Natural killer cell (primary cell): Measurements from ENCODE around the gene CLCC1. TPM values are rescaled to one million over a fixed set of nuclear protein-coding genes. Genes with fewer than 3 reads are reported as not detected.

ENCODE experiments used
- ATAC-seq, 3 donors: fragments of 150-1000 bp in 2 of 3; fragments of 200-7000 bp in 1 of 3; cut with Tn5 transposase; 1 replicate in 1 of 3; 2 replicates in 2 of 3; pipeline ENCODE4 v1.10.0; 2021; ENCODE audit warnings: mild to moderate bottlenecking in 2 of 3, moderate library complexity in 2 of 3
- DNase-seq, 2 donors: peaks; one replicate each; pipeline versions ENCODE4 v3.0.0 to v3.0.0-alpha.2; 2013 to 2021; ENCODE audit warnings: mixed read lengths in 1 of 2
- H3K27ac ChIP-seq: one replicate; pipeline ENCODE4 v1.5.1; 2013; ENCODE audit warnings: mild to moderate bottlenecking, low read length
- H3K27me3 ChIP-seq: one replicate; pipeline ENCODE4 v1.6.1; 2013; ENCODE audit warnings: low read length; ENCODE audit not compliant: control insufficient read depth, insufficient read depth
- H3K36me3 ChIP-seq: one replicate; pipeline ENCODE4 v1.6.1; 2013; ENCODE audit warnings: low read length; ENCODE audit not compliant: control insufficient read depth, insufficient read depth
- H3K4me1 ChIP-seq: one replicate; pipeline ENCODE4 v1.6.1; 2013; ENCODE audit warnings: low read length; ENCODE audit not compliant: control insufficient read depth, insufficient read depth
- H3K4me3 ChIP-seq: one replicate; pipeline ENCODE4 v1.5.1; 2013; ENCODE audit warnings: low read length
- H3K9me3 ChIP-seq: one replicate; pipeline ENCODE4 v1.6.1; 2013; ENCODE audit warnings: low read length; ENCODE audit not compliant: control insufficient read depth, insufficient read depth
- H3K27ac Mint-ChIP-seq, 2 donors: one replicate each; pipeline ENCODE4 v1.8.0; 2022; ENCODE audit warnings: mild to moderate bottlenecking in 2 of 2, mixed read lengths in 2 of 2, moderate library complexity in 1 of 2
- H3K27me3 Mint-ChIP-seq, 2 donors: one replicate each; pipeline ENCODE4 v1.8.0; 2022; ENCODE audit warnings: low read depth in 2 of 2, mixed read lengths in 2 of 2
- H3K36me3 Mint-ChIP-seq: one replicate; pipeline ENCODE4 v1.8.0; 2022; ENCODE audit warnings: mixed read lengths
- H3K4me1 Mint-ChIP-seq, 2 donors: one replicate each; pipeline ENCODE4 v1.8.0; 2022; ENCODE audit warnings: mixed read lengths in 2 of 2
- H3K4me3 Mint-ChIP-seq: one replicate; pipeline ENCODE4 v1.8.0; 2022; ENCODE audit warnings: mild to moderate bottlenecking, moderate library complexity, mixed read lengths
- H3K9me3 Mint-ChIP-seq, 2 donors: one replicate each; pipeline ENCODE4 v1.8.0; 2022; ENCODE audit warnings: mixed read lengths in 2 of 2
- CTCF ChIP-seq: fragments of 200-600 bp; IDR thresholded peaks from one replicate; pipeline ENCODE4 v1.8.0; 2022; ENCODE audit warnings: antibody characterized with exemption
- WGBS: methylation state at CpG from one replicate; pipeline ENCODE4 v1.1.7; 2013; ENCODE audit warnings: missing lambda C conversion rate; ENCODE audit not compliant: insufficient coverage; 5-methylcytosine and 5-hydroxymethylcytosine counted together
- intact Hi-C: fragments of 100-400 bp; cut with micrococcal nuclease; formaldehyde crosslinking; loops from one replicate; pipeline ENCODE4 v1.14.2; 2022
- total RNA-seq, 4 donors: library from RNA; stranded (reverse); fragments of 120-200 nt in 1 of 4; gene quantifications; one replicate each; pipeline versions ENCODE4 v1.2.3 to v1.2.4, GENCODE V29; 2013 to 2022

CLCC1 gene
- total RNA-seq, 3 donors from 2014 or later (not counting 1 experiment from before 2014, with no cell fraction given), result 12.8 to 25.8 (median 17.1) TPM

- Mint-ChIP-seq H3K9me3 (no peaks in the 10 kb centered on the region), H3K27ac (peak overlapping the region in 1 of 2 donors; percentile 82), H3K36me3 (peaks cover 11% of the 10 kb centered on the region), H3K4me1 (peaks cover 51 to 59% of the 10 kb centered on the region in 2 donors), H3K27me3 (peaks cover 5 to 19% of the 10 kb centered on the region in 2 donors), H3K4me3 (no peak overlapping the region)
- Histone ChIP-seq H3K4me3 (no peak overlapping the region), H3K36me3 (no peaks in the 10 kb centered on the region), H3K27me3 (peaks cover 3% of the 10 kb centered on the region), H3K4me1 (peaks cover 34% of the 10 kb centered on the region), H3K9me3 (peaks cover 4% of the 10 kb centered on the region), H3K27ac (no peak overlapping the region)
- intact Hi-C loops, result no loop called here
- no peak for ATAC-seq
- 97% methylated on average over 5 of the region's 5 CpGs for WGBS
- no peak for DNase-seq
- TF ChIP-seq CTCF, result no peak
Measured at GRCh38 chr1:108957888-108958287, 5.4 kb downstream of the CLCC1 start.

GRCh38 chr1:108955881-108956280 lies 7.4 kb downstream of the CLCC1 start:
- H3K36me3 Mint-ChIP-seq, result peaks cover 11% of the 10 kb centered on the region
- Histone ChIP-seq H3K36me3 (no peaks in the 10 kb centered on the region), H3K27me3 (peaks cover 3% of the 10 kb centered on the region), H3K4me3 (no peak overlapping the region), H3K4me1 (peaks cover 21% of the 10 kb centered on the region), H3K27ac (peak overlapping the region; percentile 39), H3K9me3 (peaks cover 4% of the 10 kb centered on the region)
- intact Hi-C loops, result no loop called here
- H3K27me3 Mint-ChIP-seq, result peaks cover 5 to 15% of the 10 kb centered on the region in 2 donors
- WGBS, result 93% methylated on average over 3 of the region's 3 CpGs
- DNase-seq (no peak), ATAC-seq (no peak)
- no peak for TF ChIP-seq CTCF
- H3K4me3 Mint-ChIP-seq, result peak overlapping the region; percentile 79
- H3K4me1 Mint-ChIP-seq, result peaks cover 39 to 46% of the 10 kb centered on the region in 2 donors
- peak overlapping the region; percentile 82 to 84 for H3K27ac Mint-ChIP-seq
- no peaks in the 10 kb centered on the region for H3K9me3 Mint-ChIP-seq

GRCh38 chr1:108955111-108955510 lies 8.2 kb downstream of the CLCC1 start:
- no peak for ATAC-seq
- Mint-ChIP-seq H3K27me3 (peaks cover 5 to 10% of the 10 kb centered on the region in 2 donors), H3K36me3 (peaks cover 11% of the 10 kb centered on the region), H3K9me3 (no peaks in the 10 kb centered on the region), H3K4me3 (no peak overlapping the region), H3K4me1 (peaks cover 36 to 39% of the 10 kb centered on the region in 2 donors), H3K27ac (peak overlapping the region in 1 of 2 donors; percentile 61)
- H3K36me3 ChIP-seq, result no peaks in the 10 kb centered on the region
- H3K9me3 ChIP-seq, result peaks cover 4% of the 10 kb centered on the region
- no peak for DNase-seq
- intact Hi-C loops, result no loop called here
- peaks cover 3% of the 10 kb centered on the region for H3K27me3 ChIP-seq
- no peak overlapping the region for H3K4me3 ChIP-seq
- H3K4me1 ChIP-seq, result peaks cover 21% of the 10 kb centered on the region
- no peak for TF ChIP-seq CTCF
- H3K27ac ChIP-seq, result no peak overlapping the region
- WGBS, result 98% methylated on average over 3 of the region's 3 CpGs

- H3K27me3 Mint-ChIP-seq, result peaks cover 5 to 8% of the 10 kb centered on the region in 2 donors
- Histone ChIP-seq H3K27me3 (no peaks in the 10 kb centered on the region), H3K4me1 (peaks cover 21% of the 10 kb centered on the region), H3K36me3 (no peaks in the 10 kb centered on the region), H3K27ac (no peak overlapping the region), H3K9me3 (peaks cover 4% of the 10 kb centered on the region), H3K4me3 (no peak overlapping the region)
- WGBS, result 77% methylated on average over 3 of the region's 6 CpGs
- intact Hi-C loops, result no loop called here
- peaks cover 39 to 41% of the 10 kb centered on the region in 2 donors for H3K4me1 Mint-ChIP-seq
- TF ChIP-seq CTCF, result no peak
- no peak overlapping the region for H3K27ac Mint-ChIP-seq
- no peaks in the 10 kb centered on the region for H3K9me3 Mint-ChIP-seq
- peaks cover 11% of the 10 kb centered on the region for H3K36me3 Mint-ChIP-seq
- H3K4me3 Mint-ChIP-seq, result no peak overlapping the region
- ATAC-seq, result no peak
- DNase-seq, result no peak
Measured at GRCh38 chr1:108953452-108953851, 9.8 kb downstream of the CLCC1 start.
